HG02763 (cell line): Measurements from ENCODE around the gene AVPR2.

ENCODE experiments used
- ATAC-seq: cut with Tn5 transposase; IDR thresholded peaks from one replicate; pipeline ENCODE4 v1.9.1; 2021; ENCODE audit warnings: mild to moderate bottlenecking, moderate library complexity; ENCODE audit not compliant: unreplicated experiment

The AVPR2 gene

GRCh38 chrX:153910446-153910845, 6.0 kb downstream of the AVPR2 start:
- no peak for ATAC-seq

DNA sequence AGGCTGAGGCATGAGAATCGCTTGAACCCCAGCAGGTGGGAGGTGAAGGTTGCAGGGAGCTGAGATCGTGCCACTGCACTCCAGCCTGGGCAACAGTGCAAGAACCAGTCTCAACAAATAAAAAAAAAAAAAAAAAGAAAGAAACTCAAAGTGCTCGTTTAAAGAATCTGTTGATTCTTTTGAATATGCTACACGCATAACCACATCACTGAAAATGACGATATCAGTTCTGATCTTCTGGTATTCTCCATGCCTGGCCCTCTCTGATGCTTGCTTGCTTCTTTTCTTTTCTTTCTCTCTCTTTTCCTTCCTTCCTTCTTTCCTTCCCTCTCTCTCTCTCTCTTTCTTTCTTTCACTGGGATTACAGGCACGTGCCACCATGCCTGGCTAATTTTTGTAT, 7.3 kb downstream of the AVPR2 start:
- no peak for ATAC-seq

- ATAC-seq = no peak
These were observed 8.7 kb downstream of the AVPR2 start for GRCh38 chrX:153913211-153913610.

- ATAC-seq = no peak
These were observed 9.2 kb downstream of the AVPR2 start for GRCh38 chrX:153913701-153914100.

- ATAC-seq = no peak
These were observed 13.4 kb downstream of the AVPR2 start for GRCh38 chrX:153917869-153918268.

DNA sequence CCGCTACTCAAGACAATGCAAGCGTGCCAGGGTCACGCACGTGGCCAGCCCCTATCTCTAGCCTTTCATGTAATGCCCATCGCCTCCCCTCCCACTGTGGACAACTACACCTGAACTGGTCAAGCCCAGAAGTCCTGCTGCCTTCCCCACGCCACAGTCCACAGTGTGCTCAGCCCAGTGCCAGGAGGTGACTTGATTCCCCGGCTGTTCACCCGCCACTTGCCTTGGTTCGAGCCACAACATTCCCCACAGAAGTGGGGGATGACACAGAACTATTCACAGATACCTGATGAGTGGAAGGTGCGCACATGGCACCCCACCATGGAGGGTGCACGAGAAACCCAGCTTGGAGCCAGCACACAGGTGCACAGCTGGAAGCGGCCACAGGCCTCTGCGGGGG, 14.8 kb downstream of the AVPR2 start:
- ATAC-seq = no peak

GRCh38 chrX:153920546-153920945, 16.1 kb downstream of the AVPR2 start:
- ATAC-seq = no peak

DNA sequence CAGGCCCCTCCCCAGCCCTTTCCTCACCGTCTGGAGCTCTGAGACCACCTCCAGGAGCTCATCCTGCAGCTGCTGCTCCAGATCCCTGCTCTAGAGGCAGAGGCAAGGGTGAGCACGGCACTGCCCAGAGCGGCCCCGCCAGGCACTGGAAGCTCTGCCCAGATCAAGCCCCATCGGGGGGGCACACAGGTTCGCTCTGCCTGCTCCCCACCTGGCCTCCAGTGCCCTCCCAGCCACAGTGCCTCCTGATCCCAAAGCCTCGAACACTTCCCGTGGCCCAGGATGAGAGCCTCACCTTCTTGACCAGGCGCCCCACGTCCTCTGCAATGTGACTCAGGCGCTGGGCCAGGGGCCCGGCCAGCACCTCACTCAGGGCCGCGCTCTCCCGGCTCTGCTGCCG, 16.6 kb downstream of the AVPR2 start:
- ATAC-seq = no peak

- no peak for ATAC-seq
These were observed 17.3 kb downstream of the AVPR2 start for GRCh38 chrX:153921511-153922446.

DNA sequence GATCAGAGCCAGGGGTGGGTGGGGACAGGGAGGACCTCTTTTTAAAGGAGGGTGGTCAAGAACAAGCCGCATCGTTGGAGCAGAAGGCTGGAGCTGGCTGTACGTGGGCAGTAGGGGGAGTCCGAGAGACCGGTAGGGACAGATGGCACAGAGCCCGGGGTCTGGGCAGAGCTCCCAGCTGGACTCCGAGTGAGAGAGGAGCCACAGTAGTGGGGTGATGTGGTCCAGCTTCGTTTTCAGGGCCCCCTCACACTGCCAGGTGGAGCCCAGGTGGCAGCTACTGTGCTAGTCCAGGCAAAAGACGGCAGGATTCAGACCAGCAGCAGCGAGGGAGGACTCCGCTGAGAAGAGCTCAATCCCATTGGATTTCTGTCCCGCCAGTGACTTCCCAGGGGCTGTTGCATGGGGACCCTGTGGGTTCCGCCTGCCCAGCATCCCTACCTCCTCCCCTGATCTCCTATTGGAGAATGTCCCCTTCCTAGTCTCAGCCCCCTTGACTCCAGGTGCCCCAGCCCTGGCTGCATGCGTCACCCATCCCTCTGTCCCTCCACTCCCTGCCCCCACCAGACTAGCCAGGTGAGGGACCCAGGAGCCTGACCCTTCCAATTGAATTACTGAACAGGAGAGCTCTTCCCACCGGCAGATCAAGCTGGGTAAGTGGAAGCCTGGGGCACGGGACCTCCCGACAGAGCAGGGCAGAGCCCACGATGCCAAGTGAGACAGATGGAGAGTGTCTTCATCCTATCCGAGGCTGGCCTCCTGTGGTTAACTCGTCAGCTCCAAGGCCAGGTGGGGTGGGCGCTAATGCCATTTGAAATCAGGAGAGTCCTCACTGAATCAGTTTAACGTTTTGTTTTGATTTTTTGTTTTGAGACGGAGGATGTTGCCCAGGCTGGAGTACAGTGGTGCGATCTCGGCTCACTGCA, 18.7 kb downstream of the AVPR2 start:
- ATAC-seq = no peak

GRCh38 chrX:153924149-153924861, 19.8 kb downstream of the AVPR2 start:
- no peak for ATAC-seq

GRCh38 chrX:153925387-153925738, 20.9 kb downstream of the AVPR2 start:
- ATAC-seq = no peak

- ATAC-seq = no peak
These were observed 21.5 kb downstream of the AVPR2 start, which contains the start of gene ARHGAP4 for GRCh38 chrX:153925739-153926551. Gene ARHGAP4 (minus strand): TSS chrX:153926264. CDS start chrX:153926202, 62 bp downstream.

DNA sequence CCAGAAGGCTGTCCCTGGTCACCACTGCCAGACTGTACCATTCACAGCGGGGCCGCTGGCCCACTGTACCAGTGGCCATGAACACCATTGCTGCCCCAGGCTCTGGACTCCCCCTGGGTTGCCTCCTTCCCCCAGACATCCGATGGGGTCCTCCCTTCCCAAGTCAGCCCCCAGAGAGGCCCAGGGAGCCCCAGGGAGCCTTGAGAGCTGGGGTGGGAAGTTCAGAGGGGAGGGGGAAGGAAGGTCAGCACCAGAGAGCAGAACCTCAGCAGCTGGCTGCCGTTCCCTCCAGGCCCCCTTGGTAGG, 22.0 kb downstream of the AVPR2 start:
- ATAC-seq = no peak

DNA sequence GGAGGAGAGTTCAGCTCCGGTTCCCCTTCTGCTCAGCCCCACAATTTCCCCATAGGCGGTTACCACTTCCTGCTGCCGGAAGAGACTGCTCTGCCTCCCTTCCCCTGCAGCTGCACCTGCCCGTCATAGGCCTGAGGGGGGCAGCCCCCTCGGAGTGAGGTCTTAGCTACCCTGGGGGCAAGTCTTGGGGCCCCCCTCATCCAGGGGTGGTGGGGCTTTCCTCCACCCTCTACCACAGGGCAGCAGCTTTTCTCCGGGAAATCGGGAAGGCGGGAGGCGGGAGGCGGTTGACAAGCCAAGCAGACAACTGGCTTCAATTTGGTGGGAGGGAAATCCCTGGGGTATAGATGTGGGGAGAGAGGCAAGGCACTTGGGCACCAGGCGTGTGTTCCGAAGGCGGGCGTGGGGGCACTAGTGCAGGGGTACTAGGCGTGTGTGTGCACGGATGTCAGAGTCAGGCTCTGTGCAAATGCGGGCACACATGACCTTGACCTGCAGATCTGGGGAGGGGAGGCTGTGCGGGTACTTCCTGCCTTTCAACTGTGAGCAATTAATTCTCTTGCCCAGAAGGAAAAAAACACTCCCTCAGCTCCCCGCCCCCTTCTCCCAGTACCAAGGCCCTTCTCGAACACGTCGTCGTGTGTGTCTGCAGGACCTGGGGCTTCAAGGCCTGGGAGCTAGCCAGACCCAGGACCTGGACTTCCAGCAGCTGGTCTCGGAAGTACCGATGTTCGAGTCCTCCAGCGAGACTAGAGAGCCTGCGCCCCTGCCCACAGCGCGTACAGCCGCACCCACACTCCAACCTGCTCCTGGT, 22.6 kb downstream of the AVPR2 start:
- ATAC-seq = peak; percentile 34

GRCh38 chrX:153927672-153927921, 23.1 kb downstream of the AVPR2 start:
- ATAC-seq = no peak

GRCh38 chrX:153927922-153928760, 23.7 kb downstream of the AVPR2 start:
- ATAC-seq = peak; percentile 80

DNA sequence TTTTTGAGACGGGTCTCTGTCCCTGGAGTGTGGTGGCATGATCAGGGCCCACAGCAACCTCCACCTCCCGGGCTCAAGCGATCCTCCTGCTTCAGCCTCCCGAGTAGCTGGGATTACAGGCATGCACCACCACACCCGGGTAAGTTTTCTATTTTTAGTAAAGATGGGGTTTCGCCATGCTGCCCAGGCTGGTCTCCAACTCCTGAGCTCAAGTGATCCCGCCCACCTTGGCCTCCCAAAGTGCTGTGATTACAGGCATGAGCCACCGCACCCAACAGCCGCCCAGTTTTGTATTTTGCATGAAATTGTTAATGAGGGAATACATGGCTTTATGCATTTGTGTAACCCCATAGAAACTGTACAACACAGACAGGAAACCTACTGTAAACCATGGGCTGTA, 24.4 kb downstream of the AVPR2 start:
- no peak for ATAC-seq

DNA sequence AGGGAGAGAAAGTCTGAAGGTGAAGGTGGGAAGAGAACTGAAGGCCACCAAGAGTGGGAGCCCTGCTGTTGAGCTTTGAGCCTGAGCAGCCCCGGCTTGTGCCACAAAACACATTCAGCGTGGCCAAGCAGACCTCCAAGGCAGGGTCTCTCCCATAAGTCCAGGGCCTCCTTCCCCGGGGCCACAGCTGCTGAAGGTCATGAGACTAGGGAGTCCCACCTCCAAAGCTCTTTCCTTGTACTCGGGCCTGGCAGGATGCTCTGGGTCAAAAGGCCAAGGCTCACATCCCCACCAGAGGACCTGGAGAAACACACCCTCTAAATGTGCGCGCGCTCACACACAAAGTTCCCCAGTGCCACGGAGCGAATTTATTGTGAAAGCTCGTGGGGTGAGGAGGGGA, 25.1 kb downstream of the AVPR2 start:
- ATAC-seq = no peak
